Measurements from ENCODE around the gene ZNF554.

Gene ZNF554

DNA sequence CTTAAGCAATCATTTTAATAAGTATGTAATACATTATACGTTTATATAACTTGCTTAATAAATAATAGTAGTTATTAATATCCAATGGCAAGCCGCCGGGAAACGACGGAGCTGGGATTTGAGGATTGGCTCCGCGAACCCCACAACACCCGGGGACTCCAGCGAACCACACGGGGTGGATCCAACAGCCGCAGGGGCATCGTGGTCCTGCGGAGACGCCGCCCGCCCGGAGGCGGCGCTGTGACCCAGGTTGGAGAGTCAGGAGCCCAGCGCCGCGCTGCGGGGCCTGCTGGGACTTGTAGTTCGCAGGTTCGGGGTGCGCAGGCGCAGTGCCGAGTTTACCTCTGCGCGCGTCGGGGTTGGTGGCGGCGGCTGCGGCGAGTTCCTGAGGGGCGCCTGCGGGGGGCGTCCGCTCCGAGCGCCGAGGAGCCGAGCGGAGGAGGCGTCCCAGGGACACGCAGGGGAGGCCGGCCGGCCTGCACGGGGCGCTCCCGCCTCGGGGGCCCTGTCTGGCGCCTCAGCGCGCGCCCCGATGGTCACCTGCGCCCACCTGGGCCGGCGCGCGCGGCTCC lies at the start of gene ZNF554:
Gene ZNF554, plus strand, starts transcription at position 329 of the 572 bp plus-strand sequence. Its CDS starts 204 bp downstream, at position 533.
- DNase-seq (ENCODE audit: low read depth): peak; percentile 93

DNA sequence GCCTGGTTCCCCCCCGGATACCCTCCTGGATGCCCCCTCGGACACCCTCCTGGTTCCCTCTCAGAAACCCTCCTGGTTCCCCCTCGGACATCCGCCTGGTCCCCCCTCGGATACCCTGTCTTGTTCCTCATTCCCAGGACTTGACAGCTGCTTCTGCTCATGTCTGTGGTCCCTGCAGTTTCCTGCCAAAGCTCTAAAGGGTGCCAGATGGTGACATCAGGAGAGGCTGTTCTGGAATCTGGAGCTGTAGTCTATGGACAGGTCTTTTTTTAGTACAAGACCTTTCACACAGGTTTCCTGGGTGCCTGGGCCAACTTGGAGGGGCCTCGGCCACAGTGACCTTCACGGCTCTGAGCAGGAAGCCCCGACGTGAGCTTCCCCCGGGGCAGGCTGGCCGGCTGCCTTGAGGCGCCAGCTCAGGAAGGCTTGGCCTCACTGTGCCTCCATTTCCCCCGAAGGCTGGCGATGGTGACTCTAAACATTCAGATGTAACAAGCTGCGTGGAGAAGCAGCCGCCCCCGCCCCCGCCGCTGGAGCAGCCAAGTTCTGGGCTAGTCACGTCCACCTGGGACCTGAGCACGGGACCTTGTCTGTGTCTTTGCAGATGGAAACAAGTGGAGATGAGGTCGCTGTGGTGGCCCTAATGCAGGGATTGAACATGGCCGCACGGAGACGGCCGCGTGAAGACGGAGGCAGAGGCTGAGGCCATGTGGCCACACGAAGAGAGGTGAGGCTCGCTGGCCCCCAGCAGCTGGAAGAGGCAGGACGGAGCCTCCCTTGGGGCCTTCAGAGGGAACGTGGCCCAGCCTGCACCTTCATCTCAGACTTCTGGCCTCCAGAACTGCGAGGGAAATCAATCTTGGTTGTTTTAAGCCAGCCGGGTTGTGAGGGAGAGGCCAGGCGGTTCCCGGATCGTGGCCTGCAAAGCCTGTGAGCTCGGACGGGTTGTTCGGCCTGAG lies 49.3 kb upstream of the ZNF554 start:
- no peak for DNase-seq (ENCODE audit: low read depth)

DNA sequence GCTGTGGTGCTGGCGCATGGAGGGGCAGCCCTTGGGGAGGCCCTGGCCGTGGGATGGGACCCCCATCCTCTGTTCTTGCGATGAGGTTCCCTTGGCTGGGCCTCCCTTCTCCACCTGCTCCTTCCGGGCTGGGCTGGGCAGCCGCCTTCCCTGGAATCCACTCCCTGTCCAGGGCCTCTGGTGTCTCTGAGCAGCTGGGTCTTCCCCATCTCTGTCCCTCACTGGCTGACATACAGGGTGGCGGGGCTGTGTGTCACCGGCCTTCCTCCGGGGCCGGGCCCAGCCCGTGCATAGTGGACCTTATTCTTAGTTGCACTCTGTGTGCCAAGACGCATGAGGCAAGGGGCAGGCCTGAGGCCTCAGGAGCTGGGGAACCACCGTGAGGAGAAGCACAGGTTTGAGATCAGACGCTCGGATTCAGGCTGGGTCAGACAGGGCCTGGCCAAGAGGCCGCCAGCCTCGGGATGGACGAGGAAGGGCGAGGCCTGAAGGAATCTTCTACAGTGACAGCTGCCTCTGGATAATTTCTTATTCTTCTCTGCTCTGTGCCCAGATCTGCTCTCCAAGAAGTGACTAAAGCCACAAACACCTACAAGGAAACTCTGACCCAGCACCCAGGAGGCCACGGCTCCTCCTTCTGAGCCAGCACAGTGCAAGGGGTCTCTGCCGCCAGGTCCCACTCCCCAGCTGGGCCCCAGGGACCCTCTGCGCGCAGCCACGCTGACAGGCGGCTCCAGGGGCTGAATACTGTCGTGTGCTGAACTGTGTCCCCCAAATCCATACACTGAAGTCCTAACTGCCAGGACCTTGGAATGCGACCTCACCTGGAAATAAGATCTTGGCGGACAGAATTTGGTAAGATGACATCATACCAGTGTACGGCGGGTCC lies 47.6 kb upstream of the ZNF554 start:
- no peak for DNase-seq (ENCODE audit: low read depth)

DNA sequence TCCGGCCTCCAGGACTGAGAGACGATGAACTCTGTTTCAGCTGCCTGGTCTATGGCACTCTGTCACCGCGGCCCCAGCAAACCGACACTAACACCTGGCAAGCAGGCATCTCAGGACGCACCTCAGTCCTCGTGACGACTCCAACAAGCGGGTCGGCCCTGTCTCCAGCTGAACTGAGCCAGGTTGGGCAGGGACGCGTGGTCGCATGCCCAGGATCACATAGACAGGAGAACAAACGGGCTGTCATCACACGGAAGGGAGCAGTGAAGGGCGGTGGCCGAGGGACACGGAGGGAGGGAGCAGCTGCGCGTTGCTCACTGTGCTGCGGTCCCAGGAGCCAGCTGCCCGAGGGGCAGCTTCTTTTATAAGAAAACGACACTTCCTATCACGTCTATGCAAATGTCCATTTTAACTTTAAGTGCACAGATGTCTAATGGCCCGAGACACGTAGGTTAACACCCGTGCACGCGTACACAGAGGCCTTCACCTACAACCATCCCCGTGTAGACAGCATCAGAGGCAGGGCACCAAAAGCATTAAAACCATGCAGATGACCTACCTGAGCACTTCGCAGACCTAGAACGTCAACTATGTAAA lies 45.5 kb upstream of the ZNF554 start:
- no peak for DNase-seq (ENCODE audit: low read depth)

DNA sequence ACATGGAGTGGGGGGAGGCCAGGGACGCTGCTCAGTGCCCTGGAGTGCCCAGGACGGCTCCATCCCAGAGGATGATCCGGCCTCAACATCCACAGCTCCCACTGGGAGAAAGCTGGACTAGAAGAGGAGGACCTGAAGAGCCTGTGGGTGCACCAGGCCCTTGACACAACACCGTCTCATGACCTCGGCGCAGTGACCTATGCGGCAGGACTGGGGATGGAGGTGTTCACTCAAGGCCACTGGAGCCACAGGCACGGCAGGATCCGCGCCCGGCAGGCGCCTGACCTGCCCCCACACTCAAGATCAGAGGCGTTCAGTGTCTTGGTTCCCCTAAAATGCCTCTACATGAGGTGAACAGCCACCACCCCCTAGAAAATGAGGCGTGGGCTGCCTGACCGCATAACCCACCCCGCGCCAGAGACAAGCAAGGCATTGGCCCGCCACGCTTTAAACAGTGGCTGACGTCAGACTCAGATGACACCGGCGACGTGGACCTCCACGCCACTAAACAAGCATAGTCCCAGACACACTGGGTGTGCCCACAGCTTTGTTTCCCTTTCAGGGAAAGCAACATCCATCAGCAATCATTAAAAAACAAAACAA lies 44.6 kb upstream of the ZNF554 start:
- DNase-seq (ENCODE audit: low read depth): no peak

DNA sequence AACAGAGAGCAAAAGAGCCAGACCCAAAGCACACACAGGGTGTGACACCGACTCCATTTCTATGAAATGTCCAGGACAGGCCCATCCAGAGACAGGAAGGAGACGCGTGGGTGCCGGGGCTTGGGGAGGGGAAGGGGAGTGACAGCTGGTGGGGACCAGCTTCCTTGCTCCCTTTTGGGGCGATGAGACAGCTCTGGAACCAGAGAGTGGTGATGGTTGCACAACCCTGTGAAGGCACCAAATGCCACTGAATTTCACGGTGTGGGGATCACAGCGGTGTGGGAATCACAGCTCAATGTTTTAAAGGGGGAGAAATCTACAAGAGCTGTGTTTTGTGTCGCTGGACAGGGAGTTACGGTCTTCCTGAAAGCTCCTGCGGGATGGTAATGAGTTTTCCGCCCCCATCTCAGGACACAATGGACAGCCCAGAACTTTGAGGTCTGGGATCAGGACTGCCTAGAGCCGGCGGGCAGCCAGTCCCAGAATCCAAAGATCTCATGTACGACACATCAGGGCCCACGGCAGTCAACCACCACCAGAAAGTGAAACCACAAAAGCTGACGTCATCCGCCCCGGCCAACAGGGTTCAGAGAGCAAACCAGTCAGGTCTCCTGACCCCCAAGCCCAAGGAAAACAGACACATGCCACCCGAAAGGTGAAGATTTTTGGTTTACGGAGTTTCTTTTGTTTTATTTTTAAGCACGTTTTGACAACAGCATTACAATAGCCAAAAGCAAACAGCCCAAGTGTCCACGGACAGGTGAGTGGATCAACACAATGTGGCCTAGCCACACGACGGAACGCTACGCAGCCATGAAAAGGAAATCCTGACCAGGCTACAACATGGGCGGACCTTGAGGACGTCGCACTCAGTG lies 43.9 kb upstream of the ZNF554 start:
- DNase-seq (ENCODE audit: low read depth): peak; percentile 45

DNA sequence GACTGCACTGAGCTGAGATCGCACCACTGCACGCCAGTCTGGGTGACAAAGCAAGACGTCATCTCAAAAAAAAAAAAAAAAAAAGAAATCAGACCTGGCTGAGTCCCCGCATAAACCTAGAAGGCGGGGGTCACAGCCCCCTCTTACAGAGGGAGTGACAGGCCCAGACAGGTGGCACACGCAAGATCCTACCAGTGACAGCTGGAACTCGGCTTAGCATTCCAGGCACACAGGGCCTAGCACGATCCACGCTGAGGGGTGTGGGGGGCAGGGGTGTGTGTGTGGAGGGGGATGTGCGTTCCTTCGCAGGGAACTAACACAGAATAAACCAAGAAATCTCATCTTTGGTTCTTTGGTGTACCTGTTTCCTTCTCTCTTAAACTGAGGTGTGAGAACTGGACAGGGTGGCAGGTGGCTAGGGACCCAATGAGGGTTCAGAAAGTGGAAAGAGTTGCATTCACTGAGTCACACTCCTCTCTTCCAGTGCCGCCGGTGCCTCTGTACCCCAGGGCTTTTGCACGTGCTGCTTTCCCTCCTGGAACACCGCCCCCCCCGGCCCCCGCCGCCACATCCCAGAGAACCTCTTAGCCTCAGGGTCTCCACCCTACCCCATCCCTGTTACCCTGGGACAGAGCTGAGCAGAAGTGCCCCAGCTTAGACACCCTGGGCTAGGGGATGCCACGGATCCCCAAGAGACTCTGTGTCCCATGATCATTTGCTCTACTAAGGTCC lies 41.5 kb upstream of the ZNF554 start:
- DNase-seq (ENCODE audit: low read depth): no peak

DNA sequence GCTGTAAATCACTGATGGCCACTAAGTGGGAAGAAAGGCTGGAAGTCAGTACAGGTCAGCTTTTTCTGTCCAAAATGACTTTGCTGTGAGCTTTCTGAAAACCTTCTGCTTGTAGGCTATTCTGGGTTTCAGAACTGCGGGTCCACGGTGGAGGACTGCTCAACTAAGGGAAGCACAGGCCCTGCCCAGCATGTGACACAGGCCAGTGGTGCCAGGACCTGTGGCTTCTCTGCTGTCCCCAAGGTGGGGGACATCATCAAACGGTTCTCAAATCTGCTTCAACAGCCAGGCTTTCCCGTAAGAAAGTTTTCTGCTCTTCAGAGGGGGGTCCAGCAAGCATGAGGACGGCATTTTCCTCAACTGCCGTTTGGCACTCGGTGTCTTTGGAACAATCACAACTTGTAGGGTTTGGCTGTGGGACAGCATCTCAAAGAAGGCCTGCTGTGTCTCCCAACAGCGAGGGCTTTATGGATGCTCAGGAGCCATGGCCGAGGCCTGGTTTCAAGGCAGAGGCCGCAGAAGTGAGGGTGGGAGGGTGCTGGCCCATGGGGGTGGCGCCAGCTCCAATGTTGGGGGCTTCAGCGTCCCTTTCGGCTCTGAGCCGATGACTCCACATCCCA lies 40.4 kb upstream of the ZNF554 start:
- DNase-seq (ENCODE audit: low read depth): no peak

DNA sequence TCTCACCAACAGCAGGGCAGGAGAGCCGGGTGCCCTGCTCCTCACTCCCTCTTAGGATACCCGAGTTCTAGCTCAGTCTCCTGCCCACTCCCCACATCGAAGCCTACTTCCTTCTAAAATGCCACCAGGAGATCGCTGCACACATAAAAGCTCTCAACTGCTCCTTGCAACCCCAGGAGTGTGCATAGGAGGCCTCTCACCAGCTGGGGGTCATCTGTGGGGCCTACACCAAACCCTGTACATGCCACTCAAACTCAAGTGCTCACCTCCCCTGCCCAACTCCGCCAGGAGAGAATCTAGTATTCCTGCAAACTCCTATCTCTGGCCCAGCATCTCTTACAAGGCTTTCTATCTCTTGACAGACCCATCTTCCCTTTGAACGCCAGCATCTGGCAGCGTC lies 39.4 kb upstream of the ZNF554 start:
- no peak for DNase-seq (ENCODE audit: low read depth)

DNA sequence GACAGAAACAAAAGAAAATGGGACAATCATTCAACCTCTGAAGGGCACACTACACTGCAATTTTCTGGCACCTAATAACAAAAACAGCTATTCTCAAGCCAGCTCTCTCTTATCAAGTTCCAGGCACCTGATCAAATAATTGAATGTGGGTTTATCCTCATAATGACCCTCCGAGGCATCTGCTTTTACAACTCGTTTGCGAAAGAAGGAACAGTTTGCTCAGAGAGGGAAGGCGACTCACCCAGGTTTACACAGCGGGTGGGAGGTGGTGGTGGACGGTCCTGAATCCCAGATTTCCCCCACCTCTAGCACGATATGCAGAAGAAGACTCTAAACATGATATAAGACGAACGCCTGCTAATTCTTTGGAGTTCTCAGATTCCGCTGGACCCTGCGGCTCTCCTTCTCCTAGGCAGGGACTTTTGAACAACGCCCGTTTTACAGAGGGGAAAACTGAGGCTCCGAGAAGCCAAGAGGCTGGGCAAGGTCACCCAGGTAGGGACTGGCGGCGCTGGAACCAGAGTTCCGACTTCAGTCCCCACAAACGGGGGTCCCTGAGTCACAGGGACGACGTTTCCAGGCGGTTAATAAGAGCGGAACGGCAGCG lies 37.2 kb upstream of the ZNF554 start:
- DNase-seq (ENCODE audit: low read depth): peak; percentile 8

DNA sequence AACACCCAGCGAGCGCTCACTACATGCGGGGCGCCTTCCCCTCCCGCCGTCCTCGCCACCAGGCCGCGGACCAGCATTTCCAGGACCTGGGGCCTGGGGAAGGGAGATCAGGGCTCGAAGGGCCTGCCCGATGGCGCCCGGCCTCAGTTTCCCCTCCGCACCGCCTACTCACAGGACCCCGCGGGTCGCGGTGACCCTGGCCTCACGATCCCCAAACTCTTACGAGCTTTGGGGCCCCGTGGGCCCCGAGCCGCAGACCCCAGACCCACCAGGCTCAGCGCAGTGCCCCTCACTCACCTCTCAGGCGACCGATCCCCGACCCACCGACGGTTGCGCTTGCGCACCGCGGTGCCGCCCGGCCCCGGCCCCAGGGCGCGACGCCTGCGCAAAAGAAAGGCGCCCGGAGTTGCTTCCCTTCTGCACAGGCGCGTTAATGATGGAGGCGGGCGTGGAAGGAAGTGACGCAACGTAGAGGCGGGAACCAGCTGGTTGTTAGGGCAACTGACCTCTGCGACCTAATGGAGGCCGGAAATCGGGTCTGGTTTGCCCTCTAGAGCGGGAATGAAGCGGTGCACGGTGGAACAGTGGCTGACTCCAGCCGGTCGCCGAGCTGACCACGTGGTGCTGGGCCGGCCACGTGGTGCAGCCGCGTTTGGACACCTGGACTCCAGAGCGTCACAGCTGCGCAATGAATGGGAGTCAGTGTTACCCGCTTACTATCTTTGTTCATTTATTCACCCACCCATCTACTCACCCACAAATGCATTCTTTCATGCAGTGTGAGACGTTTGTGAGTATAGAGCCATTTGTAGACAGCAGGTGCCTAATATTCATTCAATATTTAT lies 36.5 kb upstream of the ZNF554 start, which contains the start of gene SGTA:
Gene SGTA, minus strand, starts transcription at position 338 of the 845 bp plus-strand sequence. CDS start 14,205 bp downstream, outside the sequence.
- peak; percentile 92 for DNase-seq (ENCODE audit: low read depth)

DNA sequence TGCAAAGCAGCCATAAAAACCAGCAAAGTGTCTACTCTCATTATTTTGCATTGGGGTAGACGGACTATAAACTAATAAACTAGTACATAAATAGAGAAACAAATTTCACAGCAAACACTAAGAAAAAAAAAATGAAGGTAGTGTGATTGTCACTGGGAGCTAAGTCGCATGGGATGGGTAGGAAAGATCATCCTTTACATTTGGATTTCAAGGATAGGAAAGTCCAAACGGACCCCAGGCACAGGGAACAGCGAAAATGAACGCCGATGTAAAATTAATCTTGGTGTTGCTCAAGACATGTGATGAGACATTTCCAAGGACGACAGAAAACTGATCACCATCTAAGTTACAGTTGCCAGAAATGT lies 35.9 kb upstream of the ZNF554 start:
- no peak for DNase-seq (ENCODE audit: low read depth)

DNA sequence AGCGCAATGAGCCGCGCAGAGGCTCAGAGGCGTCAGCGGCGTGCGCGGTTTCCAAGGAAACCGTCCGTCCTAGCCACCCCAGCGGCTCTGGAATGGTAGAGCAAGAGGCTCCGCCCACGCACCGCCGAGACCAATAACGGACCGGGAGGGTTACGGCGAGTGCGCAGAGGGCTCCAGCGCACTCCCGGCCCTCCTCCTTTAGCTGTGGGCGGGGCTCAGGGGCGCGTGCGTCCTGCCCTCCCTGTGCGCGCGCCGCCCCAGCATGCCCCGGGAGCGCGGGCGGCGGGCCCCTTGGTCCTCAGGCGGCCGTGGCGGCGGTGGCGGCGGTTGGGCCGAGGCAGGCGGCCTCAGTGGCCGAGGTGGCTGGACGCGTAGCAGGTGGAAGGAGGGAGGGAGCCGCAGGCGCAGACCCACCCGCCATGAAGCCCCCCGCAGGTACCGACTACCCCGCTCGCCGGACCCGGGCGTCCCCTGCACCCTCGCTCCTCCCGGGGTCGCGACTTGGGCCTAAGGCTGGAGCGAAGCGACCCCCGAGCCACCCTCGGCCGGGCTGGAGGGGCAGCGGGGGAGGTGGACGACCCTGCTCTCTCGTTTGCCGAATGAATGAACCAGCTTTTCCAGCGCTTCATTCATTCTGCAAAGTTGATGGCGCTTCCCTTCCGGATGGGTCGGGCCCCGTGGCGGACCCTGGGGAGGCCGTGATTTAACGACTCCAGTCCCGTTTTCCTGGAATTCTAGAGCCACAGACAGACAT lies 34.2 kb upstream of the ZNF554 start, which contains the start of gene THOP1:
Gene THOP1, plus strand, starts transcription at position 260 of the 754 bp plus-strand sequence. Its CDS starts 160 bp downstream, at position 420.
- DNase-seq (ENCODE audit: low read depth): peak; percentile 99

DNA sequence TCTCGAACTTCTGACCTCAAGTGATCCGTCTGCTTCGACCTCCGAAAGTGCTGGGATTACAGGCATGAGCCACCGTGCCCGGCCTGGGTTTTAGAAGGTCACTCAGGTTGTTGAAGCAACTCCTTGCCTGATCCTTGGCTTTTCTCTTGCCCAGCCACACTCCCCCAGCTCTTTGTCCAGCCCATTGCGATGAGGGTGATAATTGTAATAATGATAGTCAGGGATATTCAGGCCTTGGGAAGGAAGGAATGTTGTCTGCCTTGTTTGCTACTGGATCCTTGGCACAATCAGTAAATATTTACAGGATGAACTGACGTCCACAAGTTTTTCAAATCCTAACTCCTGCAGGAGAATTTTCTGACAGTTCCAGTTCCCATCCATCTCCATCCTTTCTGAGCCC lies 32.6 kb upstream of the ZNF554 start:
- DNase-seq (ENCODE audit: low read depth): no peak

DNA sequence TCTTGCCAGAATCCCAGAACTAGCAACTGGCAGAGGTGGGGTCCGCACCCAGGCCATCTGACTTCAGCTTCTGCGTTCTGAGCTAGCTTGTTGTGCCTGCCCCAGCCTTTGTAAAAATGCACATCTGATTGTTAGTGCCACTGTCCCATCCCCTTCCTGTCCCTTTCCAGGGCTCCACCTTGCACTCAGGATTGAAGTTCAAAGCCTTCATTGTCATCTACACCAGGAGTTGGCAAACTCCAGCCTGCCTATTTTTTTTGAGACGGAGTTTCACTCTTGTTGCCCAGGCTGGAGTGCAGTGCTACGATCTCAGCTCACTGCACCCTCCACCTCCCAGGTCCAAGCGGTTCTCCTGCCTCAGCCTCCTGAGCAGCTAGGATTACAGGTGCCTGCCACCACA lies 31.4 kb upstream of the ZNF554 start:
- no peak for DNase-seq (ENCODE audit: low read depth)

DNA sequence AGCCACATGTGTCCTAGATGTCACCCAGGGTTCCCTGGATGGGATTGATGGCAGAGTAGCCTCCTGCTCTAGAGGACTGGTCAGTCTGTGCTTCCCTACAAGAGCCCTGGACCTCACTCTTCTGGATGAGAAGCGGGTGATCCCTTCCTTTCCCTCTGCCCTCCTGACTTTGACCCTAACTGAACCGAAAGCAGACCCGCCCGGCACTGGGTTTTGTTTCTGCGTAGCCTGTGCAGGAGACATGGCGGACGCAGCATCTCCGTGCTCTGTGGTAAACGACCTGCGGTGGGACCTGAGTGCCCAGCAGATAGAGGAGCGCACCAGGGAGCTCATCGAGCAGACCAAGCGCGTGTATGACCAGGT lies 29.5 kb upstream of the ZNF554 start:
- DNase-seq (ENCODE audit: low read depth): no peak

Measured in stimulated activated CD8-positive, alpha-beta memory T cell treated with anti-CD3 and anti-CD28 coated beads, Interleukin-7, amount 100 ng/mL, for 24 hours (primary cell).